Measurements from ENCODE around the gene PRXL2B.

DNA sequence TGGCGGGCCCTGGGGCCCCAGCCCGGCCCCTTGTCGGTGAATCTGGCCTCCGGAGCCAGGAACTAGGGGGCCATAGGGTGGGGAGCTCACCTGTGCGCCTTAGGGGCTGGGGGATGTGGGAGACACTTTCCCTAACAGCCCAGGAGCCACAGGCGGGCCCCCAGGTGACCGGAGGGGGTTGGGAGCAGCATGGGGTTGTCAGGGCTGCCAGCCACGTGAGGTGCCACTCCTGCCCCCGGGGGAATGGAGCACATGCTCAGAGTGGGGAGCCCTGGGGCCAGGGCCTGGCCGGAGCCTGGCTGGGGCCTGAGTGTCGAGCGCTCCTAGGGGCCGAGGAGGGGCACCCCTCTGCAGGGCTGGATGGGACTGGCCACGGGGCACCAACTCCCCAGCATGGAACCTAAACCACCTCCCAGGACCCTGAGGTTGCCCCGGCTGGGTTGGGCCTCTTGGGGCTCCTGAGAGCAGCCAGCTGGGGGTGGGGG, 19.9 kb downstream of the PRXL2B start:
- no peak for TF ChIP-seq POLR2A (IDR thresholded peaks at IDR 0.05; ENCODE audit: low read length)
- no peak for TF ChIP-seq GATA1 (IDR thresholded peaks at IDR 0.05; ENCODE audit: low read depth, low read length)
